ENCODE measurements around the gene ST3GAL3.
A peak's percentile ranks its signal among the peaks of the same experiment; 100 is the strongest.

ST3GAL3 gene

DNA sequence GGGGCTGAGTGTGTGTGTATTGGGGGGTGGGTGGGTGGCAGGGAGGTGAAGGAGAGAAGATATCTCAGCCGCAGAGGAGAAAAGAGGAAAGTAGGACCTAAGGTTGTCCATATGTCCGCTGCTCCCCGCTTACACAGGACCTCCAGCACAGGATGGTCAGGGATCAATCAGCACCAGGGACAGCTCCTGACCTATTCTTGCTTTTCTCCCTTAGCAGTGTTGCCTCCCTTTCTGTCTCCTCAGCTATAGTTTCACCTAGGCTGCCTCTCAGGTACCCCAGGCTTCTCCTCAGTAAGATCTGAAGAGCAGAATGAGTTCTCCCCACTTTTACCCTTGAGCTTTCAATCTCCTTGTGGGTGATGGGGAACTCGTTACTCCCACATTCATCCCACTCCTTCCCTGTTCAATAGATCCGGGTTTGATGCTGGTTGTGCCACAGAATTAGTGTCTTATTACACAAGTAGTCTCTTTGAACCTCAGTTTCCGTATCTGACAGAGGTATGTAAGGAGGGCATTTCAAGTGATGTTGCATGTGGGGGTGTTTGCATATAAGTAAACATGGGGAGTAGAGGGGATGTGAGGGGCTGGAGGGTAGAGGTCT lies 261.1 kb downstream of the ST3GAL3 start:
- no peak for DNase-seq (ENCODE audit: low read depth)

DNA sequence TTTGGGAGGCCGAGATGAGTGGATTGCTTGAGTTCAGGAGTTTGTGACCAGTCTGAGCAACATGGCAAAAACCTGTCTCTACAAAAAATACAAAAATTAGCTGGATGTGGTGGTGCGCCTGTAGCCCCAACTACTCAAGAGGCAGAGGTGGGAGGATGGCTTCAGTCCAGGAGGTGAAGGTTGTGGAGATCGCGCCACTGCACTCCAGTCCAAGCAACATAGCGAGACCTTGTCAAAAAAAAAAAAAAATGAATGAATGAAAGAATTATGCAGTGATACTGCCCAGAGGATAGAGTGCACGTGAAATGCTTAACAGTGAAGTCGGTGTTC lies 262.0 kb downstream of the ST3GAL3 start:
- DNase-seq (ENCODE audit: low read depth) = no peak

DNA sequence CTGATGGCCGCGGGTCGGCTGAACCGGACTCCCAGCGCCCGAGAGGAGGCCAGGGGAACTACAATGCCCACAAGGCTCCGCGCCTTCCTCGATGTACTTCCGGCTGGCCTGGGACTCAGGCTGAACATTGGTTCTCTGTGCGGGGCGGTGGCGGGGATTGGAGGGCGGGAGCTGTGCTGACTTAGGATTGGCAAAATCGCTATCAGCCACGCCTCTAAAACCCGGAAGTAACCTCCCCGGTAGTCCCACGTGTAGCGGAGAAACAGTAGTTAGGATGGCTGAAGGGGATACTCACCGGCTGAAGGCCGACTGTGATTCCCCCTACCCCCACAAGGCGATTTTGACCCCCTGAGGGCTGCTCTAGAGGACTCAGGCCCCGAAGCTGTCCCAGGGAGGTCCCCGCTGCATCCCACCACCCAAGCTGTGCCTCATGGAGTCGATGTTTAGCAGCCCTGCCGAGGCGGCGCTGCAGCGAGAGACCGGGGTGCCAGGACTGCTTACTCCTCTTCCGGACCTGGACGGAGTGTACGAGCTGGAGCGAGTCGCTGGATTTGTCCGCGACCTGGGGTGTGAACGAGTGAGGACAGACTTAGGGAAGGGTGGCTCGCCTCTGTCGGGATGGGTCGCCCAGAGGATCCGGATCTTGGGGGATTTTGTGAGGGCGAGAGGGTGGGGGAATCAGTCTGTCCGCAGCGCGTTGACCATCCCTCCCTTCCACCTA lies 262.6 kb downstream of the ST3GAL3 start, which contains the start of gene DPH2:
Gene DPH2 (plus strand): TSS at position 265 of the 721 bp plus-strand sequence. CDS start 166 bp downstream, at position 431.
- DNase-seq (ENCODE audit: low read depth) = peak; percentile 90

DNA sequence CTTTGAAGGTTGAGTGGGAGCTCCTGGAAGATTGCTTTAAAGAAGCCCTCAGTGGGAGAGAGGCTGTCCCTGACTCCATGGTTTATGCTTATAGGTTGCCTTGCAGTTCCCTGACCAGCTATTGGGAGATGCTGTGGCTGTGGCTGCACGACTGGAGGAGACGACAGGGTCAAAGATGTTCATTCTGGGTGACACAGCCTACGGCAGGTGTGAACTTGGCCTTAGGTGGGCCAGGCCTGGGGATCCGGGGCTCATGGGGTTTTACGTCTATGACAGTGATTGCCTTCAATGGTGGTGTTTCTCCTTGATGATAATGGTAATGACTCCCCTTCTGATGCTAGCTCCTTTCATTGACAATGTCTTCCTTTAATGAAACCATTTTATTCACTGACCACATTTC lies 263.2 kb downstream of the ST3GAL3 start:
- DNase-seq (ENCODE audit: low read depth) = no peak

GRCh38 chr1:43970911-43971310 lies 263.6 kb downstream of the ST3GAL3 start:
- DNase-seq (ENCODE audit: low read depth) = no peak

- DNase-seq (ENCODE audit: low read depth) = no peak
Measured at GRCh38 chr1:43971336-43971980, 264.1 kb downstream of the ST3GAL3 start.

DNA sequence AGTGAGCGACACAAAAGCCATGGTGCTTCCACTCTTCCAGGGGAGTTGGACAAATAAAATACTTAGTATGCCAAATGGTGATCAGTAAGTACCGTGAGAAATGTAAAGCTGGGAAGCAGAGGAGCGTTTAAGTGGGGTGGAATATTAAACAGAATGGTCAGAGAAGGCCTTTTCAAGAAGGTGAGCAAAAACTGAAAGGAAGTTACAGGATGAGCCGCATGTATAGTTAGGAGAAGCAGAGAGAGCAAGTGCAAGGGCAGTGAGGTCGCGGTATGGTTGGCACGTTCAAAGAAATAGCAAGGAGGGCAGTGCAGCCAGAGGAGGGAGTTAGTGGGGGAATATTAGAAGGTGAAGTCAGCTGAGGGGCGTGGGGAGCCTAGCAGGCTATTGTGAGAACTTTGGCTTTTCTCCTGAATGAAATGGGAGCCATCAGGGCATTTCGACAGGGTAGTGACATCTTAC lies 266.7 kb downstream of the ST3GAL3 start:
- no peak for DNase-seq (ENCODE audit: low read depth)

GRCh38 chr1:43974443-43975248 lies 267.3 kb downstream of the ST3GAL3 start, which contains the start of gene ATP6V0B:
TSS of gene ATP6V0B (plus strand) at chr1:43974960. CDS start at chr1:43975041, 81 bp downstream.
- peak; percentile 89 for DNase-seq (ENCODE audit: low read depth)

DNA sequence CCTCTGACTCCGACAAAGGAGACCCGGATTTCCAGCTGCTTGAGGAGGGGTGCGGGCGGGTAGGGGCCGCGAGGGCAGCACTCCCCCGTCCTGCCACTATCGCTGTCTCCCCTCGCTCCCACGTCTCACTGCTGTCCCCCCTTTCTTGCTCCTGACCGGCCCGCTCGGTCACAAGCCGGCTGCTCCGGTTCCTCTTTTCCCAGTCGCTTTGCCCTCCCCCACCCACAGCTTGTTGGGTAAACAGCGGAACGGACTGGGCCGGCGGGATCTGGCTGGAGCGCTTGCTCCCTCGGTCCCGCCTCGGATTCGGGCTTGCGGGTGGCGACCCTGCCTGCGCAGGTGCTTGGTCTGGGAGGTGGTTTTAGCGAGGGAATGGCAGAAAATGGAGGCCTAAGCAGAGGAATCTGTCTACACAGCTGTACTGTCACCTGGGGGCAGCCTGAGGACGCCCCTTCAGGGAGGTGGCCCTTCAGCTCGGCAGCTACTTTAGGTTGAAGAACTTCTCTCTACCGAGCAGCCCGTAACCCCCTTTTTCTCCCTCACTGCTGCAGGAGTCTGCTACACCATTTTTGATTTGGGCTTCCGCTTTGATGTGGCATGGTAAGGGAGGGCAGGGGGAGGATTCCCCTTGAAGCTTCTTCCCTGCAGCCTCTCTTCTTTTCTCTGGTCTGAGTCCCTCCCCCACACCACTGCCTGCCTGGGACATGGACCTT lies 268.1 kb downstream of the ST3GAL3 start:
- DNase-seq (ENCODE audit: low read depth) = peak; percentile 10

GRCh38 chr1:43976045-43976444 lies 268.7 kb downstream of the ST3GAL3 start:
- no peak for DNase-seq (ENCODE audit: low read depth)

GRCh38 chr1:43976890-43977289 lies 269.6 kb downstream of the ST3GAL3 start:
- no peak for DNase-seq (ENCODE audit: low read depth)

GRCh38 chr1:43977376-43978263 lies 270.3 kb downstream of the ST3GAL3 start:
- no peak for DNase-seq (ENCODE audit: low read depth)

GRCh38 chr1:43978264-43978550 lies 270.9 kb downstream of the ST3GAL3 start:
- DNase-seq (ENCODE audit: low read depth) = no peak

- peak; percentile 21 for DNase-seq (ENCODE audit: low read depth)
Measured at GRCh38 chr1:43978551-43979260, 271.4 kb downstream of the ST3GAL3 start, which contains the start of gene B4GALT2. TSS of gene B4GALT2 (plus strand) at chr1:43979210. CDS start at chr1:43981161, 1,951 bp downstream.

GRCh38 chr1:43979261-43979527 lies 271.9 kb downstream of the ST3GAL3 start:
- DNase-seq (ENCODE audit: low read depth) = no peak

GRCh38 chr1:43979528-43980254 lies 272.4 kb downstream of the ST3GAL3 start:
- DNase-seq (ENCODE audit: low read depth) = peak; percentile 11

GRCh38 chr1:43980255-43981134 lies 273.2 kb downstream of the ST3GAL3 start:
- no peak for DNase-seq (ENCODE audit: low read depth)
